NCI-H748 (cell line): ENCODE data around the gene SPANXN5.
"Not testable (repeated sequence)": the region's sequence is repeated elsewhere in the genome, so short reads cannot be mapped to it uniquely, and the experiment has no call there.

Source experiments
- DNase-seq: peaks from one replicate; lab custom pipeline; 2025; ENCODE audit not compliant: unreplicated experiment; lab: John Stamatoyannopoulos, UW

Gene SPANXN5, protein sequence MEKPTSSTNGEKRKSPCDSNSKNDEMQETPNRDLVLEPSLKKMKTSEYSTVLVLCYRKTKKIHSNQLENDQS

GRCh38 chrX:52797327-52797726, at the start of gene SPANXN5:
Gene SPANXN5, minus strand, starts transcription at chrX:52797427. Its CDS starts 79 bp downstream, at chrX:52797348.
- not testable (repeated sequence) for DNase-seq

- DNase-seq = not testable (repeated sequence)
Measured at GRCh38 chrX:52843619-52844018, 46.4 kb upstream of the SPANXN5 start.

DNA sequence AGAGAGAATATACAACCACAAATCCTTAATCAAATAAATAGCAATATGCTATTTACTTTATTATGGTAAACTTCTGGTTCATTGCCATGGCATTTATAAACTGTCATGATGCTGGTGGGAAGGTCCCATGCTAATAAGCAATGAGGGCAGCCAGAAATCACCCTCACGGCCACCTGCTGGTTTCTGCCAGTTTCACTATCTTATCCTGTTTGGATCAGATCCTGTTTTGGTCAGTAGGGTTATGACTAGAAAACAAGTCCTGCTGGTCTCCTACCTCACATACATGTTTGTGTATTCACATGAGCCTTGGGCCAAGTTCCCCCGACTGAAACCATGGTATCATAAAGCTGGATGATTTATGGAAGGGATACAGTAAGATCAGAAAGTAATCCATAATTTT, 41.9 kb upstream of the SPANXN5 start:
- DNase-seq = no peak

DNA sequence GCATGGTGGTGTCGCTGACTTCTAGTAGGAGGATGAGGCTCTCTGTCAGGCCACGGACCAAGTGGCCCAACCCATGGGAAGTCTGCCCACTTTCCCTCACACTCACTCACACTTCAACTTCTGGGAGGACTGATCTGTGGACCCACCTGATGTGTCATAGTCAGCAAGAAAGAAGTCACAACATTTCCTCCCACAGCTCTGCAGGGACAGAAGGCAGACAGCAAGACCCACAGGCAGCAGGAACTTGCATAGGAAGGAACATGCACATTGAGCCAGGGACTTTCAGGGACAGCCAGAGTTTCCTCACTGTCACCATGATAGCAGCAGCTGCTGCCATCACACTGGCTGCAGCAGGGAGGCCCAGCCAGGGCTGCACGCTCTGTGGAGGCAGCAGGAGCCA, 33.3 kb upstream of the SPANXN5 start:
- DNase-seq = no peak

GRCh38 chrX:52824608-52825007, 27.4 kb upstream of the SPANXN5 start:
- no peak for DNase-seq

- no peak for DNase-seq
Measured at GRCh38 chrX:52821079-52821760, 24.0 kb upstream of the SPANXN5 start.

GRCh38 chrX:52819788-52820187, 22.6 kb upstream of the SPANXN5 start:
- DNase-seq = no peak

DNA sequence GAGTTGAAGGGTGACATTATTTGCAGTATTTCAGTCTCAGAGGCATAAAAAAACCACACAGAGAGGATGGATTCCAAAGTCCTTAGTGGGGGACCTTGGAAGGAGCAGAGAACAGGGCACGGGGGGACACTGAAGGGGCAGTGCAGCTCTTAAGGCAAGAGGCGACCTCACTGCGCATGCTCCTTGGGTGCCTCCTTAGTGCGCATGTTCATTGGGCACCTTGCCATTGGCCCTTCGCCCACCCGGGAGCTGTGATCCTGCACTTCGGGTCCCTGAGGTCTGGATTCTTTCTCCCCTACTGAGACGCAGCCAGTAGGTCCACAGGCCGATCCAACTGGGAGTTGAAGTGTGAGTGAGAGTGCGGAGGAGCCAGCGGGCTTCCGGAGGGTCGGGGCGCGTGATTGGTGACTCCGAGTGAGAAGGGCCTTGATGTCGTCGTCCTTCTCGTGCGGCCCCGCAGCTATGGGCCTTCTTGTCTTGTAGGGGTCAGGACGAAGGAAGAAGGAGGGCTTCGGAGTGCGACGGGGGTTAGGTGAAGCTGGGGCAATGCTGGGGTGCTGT, 13.9 kb upstream of the SPANXN5 start, which contains the start of gene XAGE5:
Gene XAGE5 (plus strand): TSS at position 223 of the 561 bp plus-strand sequence. CDS start 1,280 bp downstream, outside the sequence.
- no peak for DNase-seq

GRCh38 chrX:52804876-52805275, 7.6 kb upstream of the SPANXN5 start:
- not testable (repeated sequence) for DNase-seq

DNA sequence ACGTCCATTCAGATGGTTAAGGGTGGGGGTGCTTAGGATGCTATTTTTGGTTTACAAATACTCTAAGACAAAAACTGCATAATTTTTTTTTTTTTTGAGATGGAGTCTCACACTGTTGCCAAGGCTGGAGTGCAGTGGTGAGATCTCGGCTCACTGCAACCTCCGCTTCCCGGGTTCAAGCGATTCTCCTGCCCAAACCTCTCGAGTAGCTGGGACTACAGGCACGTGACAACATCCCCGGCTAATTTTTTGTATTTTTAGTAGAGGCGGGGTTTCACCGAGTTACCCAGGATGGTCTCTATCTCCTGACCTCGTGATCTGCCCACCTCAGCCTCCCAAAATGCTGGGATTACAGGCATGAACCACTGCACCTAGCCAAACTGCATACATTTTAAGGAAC, 23.7 kb downstream of the SPANXN5 start:
- DNase-seq = not testable (repeated sequence)

GRCh38 chrX:52765983-52766382, 31.2 kb downstream of the SPANXN5 start:
- not testable (repeated sequence) for DNase-seq

GRCh38 chrX:52750952-52751351, 46.3 kb downstream of the SPANXN5 start, which contains the start of gene SSX2B:
Gene SSX2B, plus strand, starts transcription at chrX:52751252. Its CDS starts 1,429 bp downstream, at chrX:52752681.
- DNase-seq = not testable (repeated sequence)
